Activated CD8-positive, alpha-beta memory T cell treated with anti-CD3 and anti-CD28 coated beads, Interleukin-2, amount 50 U/mL, for 4 hours (primary cell): ENCODE measurements around the gene SH3RF3.

ENCODE experiments used
- DNase-seq: peaks from one replicate; pipeline ENCODE4 v3.0.0-alpha.2; 2020

The SH3RF3 gene

GRCh38 chr2:109246176-109246575 lies 117.2 kb downstream of the SH3RF3 start:
- no peak for DNase-seq

- no peak for DNase-seq
These were observed 117.6 kb downstream of the SH3RF3 start for GRCh38 chr2:109246616-109247015.

- no peak for DNase-seq
These were observed 118.3 kb downstream of the SH3RF3 start for GRCh38 chr2:109247340-109247739.

- no peak for DNase-seq
These were observed 118.8 kb downstream of the SH3RF3 start for GRCh38 chr2:109247812-109248211.

GRCh38 chr2:109248590-109248989 lies 119.6 kb downstream of the SH3RF3 start:
- no peak for DNase-seq

GRCh38 chr2:109253217-109253616 lies 124.2 kb downstream of the SH3RF3 start:
- no peak for DNase-seq

- no peak for DNase-seq
These were observed 125.3 kb downstream of the SH3RF3 start for GRCh38 chr2:109254174-109254904.

GRCh38 chr2:109255654-109256053 lies 126.6 kb downstream of the SH3RF3 start:
- no peak for DNase-seq

GRCh38 chr2:109256111-109256510 lies 127.1 kb downstream of the SH3RF3 start:
- DNase-seq: no peak

GRCh38 chr2:109256921-109257320 lies 127.9 kb downstream of the SH3RF3 start:
- no peak for DNase-seq

- no peak for DNase-seq
These were observed 128.6 kb downstream of the SH3RF3 start for GRCh38 chr2:109257653-109258052.

GRCh38 chr2:109258376-109258775 lies 129.4 kb downstream of the SH3RF3 start:
- DNase-seq: no peak

- no peak for DNase-seq
These were observed 130.0 kb downstream of the SH3RF3 start for GRCh38 chr2:109258905-109259540.

- DNase-seq: no peak
These were observed 130.7 kb downstream of the SH3RF3 start for GRCh38 chr2:109259671-109260070.

- no peak for DNase-seq
These were observed 131.3 kb downstream of the SH3RF3 start for GRCh38 chr2:109260116-109260855.

GRCh38 chr2:109260886-109261700 lies 132.1 kb downstream of the SH3RF3 start:
- no peak for DNase-seq

GRCh38 chr2:109261906-109262631 lies 133.1 kb downstream of the SH3RF3 start:
- DNase-seq: no peak

GRCh38 chr2:109264595-109265328 lies 135.8 kb downstream of the SH3RF3 start:
- DNase-seq: no peak

GRCh38 chr2:109265369-109265768 lies 136.4 kb downstream of the SH3RF3 start:
- no peak for DNase-seq

- DNase-seq: no peak
These were observed 136.9 kb downstream of the SH3RF3 start for GRCh38 chr2:109265953-109266352.

GRCh38 chr2:109266496-109266895 lies 137.5 kb downstream of the SH3RF3 start:
- no peak for DNase-seq
